NCI-H774 (cell line): Measurements from ENCODE around the gene SLC22A4.

ENCODE experiments used
- DNase-seq: peaks from one replicate; lab custom pipeline; 2025; lab: John Stamatoyannopoulos, UW

SLC22A4 gene

GRCh38 chr5:132300577-132301343 is 6.6 kb downstream of the SLC22A4 start:
- DNase-seq: no peak

- no peak for DNase-seq
Observed at GRCh38 chr5:132301344-132302271, 7.4 kb downstream of the SLC22A4 start.

- DNase-seq: no peak
Observed at GRCh38 chr5:132302413-132302812, 8.2 kb downstream of the SLC22A4 start.

- DNase-seq: no peak
Observed at GRCh38 chr5:132303589-132303988, 9.4 kb downstream of the SLC22A4 start.

GRCh38 chr5:132305420-132305819 is 11.2 kb downstream of the SLC22A4 start:
- DNase-seq: no peak

GRCh38 chr5:132308701-132309100 is 14.5 kb downstream of the SLC22A4 start:
- DNase-seq: no peak

- no peak for DNase-seq
Observed at GRCh38 chr5:132309679-132310078, 15.5 kb downstream of the SLC22A4 start.

- no peak for DNase-seq
Observed at GRCh38 chr5:132310141-132310834, 16.1 kb downstream of the SLC22A4 start.

GRCh38 chr5:132313366-132313765 is 19.2 kb downstream of the SLC22A4 start:
- DNase-seq: no peak

GRCh38 chr5:132313961-132314432 is 19.8 kb downstream of the SLC22A4 start:
- no peak for DNase-seq

GRCh38 chr5:132315529-132316067 is 21.4 kb downstream of the SLC22A4 start:
- no peak for DNase-seq

- DNase-seq: no peak
Observed at GRCh38 chr5:132319975-132320374, 25.8 kb downstream of the SLC22A4 start.

GRCh38 chr5:132321109-132321721 is 27.0 kb downstream of the SLC22A4 start:
- DNase-seq: no peak

GRCh38 chr5:132322266-132322665 is 28.1 kb downstream of the SLC22A4 start:
- DNase-seq: no peak

GRCh38 chr5:132323202-132323601 is 29.0 kb downstream of the SLC22A4 start:
- no peak for DNase-seq

- no peak for DNase-seq
Observed at GRCh38 chr5:132325691-132326090, 31.5 kb downstream of the SLC22A4 start.

- DNase-seq: no peak
Observed at GRCh38 chr5:132327252-132327955, 33.2 kb downstream of the SLC22A4 start.

- DNase-seq: peak; percentile 33
Observed at GRCh38 chr5:132334812-132335211, 40.6 kb downstream of the SLC22A4 start.

- DNase-seq: no peak
Observed at GRCh38 chr5:132335402-132335801, 41.2 kb downstream of the SLC22A4 start.

- no peak for DNase-seq
Observed at GRCh38 chr5:132339502-132339901, 45.3 kb downstream of the SLC22A4 start.
